Inferior parietal cortex (tissue), 1 donor: Measurements from ENCODE around the gene MAP6.

ENCODE experiments used
- DNase-seq: peaks from one replicate; pipeline ENCODE4 v3.0.0-alpha.2; 2016; ENCODE audit errors: extremely low spot score

Gene MAP6

GRCh38 chr11:75568616-75569219 lies 100.1 kb downstream of the MAP6 start:
- DNase-seq = no peak

- DNase-seq = no peak
These were observed 100.9 kb downstream of the MAP6 start for GRCh38 chr11:75567971-75568370.

GRCh38 chr11:75566763-75567279 lies 102.0 kb downstream of the MAP6 start:
- no peak for DNase-seq

DNA sequence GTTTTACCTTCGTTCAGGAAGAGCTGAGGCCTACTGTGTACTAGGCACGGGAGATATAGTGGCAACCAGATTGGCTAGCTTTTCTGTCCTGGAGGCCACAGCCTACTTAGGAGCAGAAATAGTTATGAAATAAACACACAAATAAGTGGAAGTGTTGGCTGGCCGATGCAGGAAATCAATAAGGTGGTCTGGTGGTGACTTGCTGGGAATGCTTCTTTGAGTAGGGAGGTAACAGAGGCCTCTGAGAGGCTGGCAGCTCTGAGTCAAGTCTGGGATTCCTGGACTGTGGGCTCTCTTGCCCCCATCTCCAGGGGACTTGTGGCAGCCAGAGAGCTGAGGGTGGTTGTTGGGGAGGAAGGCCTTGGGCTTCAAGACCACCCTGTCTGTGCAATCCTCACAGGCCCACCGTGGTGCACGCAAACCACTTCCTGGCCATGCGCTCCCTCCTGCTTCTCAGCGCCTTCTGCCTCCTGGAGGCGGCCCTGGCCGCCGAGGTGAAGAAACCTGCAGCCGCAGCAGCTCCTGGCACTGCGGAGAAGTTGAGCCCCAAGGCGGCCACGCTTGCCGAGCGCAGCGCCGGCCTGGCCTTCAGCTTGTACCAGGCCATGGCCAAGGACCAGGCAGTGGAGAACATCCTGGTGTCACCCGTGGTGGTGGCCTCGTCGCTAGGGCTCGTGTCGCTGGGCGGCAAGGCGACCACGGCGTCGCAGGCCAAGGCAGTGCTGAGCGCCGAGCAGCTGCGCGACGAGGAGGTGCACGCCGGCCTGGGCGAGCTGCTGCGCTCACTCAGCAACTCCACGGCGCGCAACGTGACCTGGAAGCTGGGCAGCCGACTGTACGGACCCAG lies 102.7 kb downstream of the MAP6 start:
- no peak for DNase-seq

GRCh38 chr11:75565221-75565814 lies 103.5 kb downstream of the MAP6 start:
- no peak for DNase-seq

DNA sequence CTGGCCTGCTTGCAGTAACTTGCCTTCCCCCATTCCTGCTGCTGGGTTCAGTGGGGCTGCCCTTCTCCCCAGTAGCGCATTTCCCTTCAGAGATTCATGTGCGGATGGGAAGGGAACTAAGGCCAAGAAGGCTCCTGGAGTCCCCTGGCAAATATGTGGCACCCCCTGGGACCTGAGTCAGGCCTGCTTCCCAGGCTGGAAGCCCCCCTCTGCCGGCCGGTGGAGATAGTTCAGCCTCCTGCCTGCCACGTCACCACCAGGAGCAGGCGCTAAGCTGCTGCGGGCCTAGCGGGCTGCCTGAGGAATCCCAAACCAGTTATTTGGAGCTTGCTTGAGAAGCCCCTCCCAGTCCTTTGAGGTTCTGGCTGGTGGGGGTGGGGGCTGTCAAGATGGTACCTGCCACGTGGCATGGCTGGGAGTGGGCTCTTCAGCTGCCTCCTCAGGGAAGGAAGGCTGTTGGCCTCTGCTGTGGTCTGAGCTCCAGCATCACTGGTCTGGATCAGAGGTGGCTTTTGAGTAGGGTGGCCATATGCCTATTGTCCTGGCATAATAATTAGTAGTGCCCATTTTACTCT lies 104.8 kb downstream of the MAP6 start:
- no peak for DNase-seq

GRCh38 chr11:75563501-75563977 lies 105.3 kb downstream of the MAP6 start:
- DNase-seq = no peak

- DNase-seq = no peak
These were observed 105.9 kb downstream of the MAP6 start for GRCh38 chr11:75562836-75563484.

- DNase-seq = peak; percentile 58
These were observed 106.6 kb downstream of the MAP6 start, which contains the start of gene SERPINH1 for GRCh38 chr11:75562048-75562835. SERPINH1 (plus strand) TSS chr11:75562253; CDS start chr11:75566350, 4,097 bp downstream.

GRCh38 chr11:75561426-75562047 lies 107.3 kb downstream of the MAP6 start:
- DNase-seq = no peak

DNA sequence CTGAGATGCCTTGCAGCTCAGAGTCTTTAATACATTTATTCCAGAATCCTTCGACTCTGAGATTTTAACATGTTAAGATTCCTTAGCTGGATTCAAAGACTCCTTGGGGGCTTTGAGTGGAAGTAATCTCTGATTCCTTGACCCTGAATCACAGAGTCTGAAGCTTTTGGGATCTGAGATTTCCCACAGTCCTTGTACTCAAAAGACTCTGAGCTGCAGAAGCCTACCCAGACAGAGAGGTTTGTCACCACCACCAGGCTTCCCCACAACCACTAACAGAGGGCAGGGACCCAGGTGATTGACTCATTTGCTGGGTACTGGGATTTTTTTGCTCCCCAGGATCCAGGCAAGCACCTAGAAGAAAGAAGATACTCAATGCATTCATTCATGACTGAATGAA lies 108.2 kb downstream of the MAP6 start:
- DNase-seq = no peak

DNA sequence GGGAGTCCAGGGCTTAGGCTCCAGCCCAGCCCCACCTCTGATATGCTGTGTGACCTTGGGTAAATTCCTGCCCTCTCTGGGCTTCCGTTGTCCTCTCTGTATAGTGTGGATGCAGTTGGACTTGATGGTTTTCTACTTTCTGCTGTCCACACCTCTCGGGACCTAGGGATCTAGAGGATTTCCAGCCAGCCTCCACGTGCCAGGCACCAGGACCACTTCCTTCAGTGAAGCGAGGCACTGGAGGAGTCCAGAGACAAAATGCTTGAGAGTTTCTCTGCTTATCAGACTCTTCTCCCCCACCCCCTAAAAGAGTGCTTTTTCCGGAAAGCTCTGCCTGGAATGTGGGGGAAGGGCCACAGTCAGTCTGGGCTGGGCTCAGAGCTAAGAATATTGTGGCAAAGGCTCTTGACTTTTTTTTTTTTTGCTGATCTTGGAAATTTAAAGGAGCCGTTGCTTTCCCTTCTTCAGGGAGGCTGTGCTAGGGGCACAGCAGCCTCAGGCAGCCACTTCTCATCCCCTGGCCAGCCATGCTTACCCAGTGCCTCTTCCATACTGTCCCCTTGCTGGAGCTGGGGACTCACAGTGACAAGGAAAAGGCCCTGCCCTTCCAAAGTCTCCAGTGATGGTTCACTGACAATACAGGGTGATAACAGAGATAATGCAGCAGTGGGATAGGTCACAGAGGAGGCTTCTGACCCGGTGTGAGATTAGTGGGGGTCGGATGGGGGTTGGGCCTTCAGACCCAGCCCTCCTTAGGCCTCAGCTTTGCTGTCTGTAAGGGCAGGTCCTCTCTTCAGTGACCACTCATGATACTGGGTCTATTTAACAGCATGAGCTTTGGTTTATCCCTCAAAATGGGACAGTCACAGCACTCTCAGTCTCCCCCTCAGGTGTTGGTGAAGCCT lies 109.6 kb downstream of the MAP6 start:
- no peak for DNase-seq

- DNase-seq = no peak
These were observed 111.0 kb downstream of the MAP6 start for GRCh38 chr11:75557666-75558494.

- DNase-seq = no peak
These were observed 112.6 kb downstream of the MAP6 start for GRCh38 chr11:75556275-75556674.

DNA sequence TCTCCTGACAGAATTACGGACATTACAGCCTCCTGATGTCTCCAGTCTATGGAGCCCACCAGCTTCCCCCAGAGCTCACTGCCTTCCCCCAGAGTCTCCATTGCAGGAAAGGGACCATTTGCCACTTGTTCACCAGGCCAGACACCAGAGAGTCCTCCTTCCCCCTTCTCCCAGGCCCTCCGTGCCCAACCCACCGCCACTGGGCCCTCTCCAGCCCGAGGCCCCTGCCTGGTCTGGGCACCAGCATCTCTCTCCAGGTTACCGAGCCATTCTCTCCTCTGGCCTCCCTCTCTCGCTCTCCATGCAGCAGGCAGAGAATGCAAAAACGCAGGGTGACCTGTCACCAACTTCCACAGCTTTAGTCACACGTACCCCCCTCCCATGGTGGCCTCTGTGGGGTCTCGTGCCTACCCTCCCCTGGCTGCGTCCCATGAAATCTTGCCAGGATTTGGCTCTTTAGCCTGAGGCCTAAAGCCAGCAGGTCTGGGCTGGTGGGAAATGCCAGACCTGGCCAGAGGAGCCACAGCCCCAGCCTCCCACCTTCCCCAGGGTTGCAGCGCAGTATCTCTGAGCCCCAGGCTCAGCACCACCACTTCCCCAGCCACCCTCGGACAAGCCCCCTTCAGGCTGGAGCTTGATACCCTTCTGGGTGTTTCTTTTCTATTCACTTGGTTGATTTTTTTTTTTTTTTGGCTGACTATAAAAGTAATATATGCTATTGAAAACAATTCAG lies 113.6 kb downstream of the MAP6 start:
- DNase-seq = no peak

- peak; percentile 85 for DNase-seq
These were observed 114.4 kb downstream of the MAP6 start for GRCh38 chr11:75554258-75555022.

DNA sequence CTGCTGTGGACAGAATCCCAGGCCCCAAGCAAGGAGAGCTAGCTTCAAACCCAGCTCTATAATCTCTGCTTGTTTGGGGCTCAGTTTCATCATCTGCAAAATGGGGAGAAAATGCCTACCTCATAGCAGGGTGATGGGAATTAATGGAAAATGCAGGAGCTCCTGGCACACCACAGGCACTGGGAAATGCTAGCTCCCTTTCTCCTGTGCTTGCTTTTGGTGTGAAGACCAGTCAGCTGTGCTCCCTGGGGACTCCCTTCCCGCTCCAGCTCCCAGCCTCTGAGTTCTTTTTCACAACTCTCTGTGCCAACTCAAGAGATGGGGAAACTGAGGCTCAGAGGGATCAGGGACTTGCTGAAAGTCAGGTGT lies 115.0 kb downstream of the MAP6 start:
- DNase-seq = no peak
